T-helper 22 cell (primary cell): ENCODE data around the gene SPATA4.
"Not testable (repeated sequence)": the region's sequence is repeated elsewhere in the genome, so short reads cannot be mapped to it uniquely, and the experiment has no call there.

Experiments
- DNase-seq: peaks from one replicate; pipeline ENCODE4 v3.0.0-alpha.2; 2020; ENCODE audit warnings: low read depth

Gene SPATA4

GRCh38 chr4:176195184-176195978 is at the start of gene SPATA4:
TSS of gene SPATA4 (minus strand) at chr4:176195585. CDS start at chr4:176195562, 23 bp downstream.
- peak; percentile 88 for DNase-seq

DNA sequence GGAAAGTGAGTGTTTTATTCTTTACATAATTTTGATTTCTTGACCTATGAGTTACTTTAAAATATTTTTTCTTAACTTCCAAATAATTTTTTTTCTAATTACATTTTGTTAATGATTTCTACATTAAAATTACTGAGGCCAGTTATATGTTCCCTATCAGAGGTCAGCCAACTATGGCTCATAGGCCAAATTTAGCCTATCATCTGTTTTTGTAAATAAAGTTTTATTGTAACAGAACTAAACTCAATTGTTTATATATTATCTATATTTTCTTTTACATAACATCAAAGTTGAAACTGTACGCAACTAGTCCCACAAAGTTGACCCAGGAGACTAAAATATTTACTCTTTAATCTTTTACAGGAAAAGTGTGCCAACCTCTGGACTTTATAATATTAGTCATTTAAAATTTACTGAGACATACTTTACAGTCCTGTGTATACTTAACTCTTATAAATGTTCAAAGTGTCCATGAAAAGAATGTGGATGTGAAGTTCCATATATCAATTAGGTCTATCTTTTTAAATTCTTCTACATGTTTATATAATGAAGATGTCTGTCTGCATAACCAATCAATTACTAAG is 47.5 kb upstream of the SPATA4 start:
- DNase-seq = no peak

- no peak for DNase-seq
These were observed 46.3 kb upstream of the SPATA4 start for GRCh38 chr4:176241703-176242102.

- DNase-seq = no peak
These were observed 43.4 kb upstream of the SPATA4 start for GRCh38 chr4:176238826-176239225.

DNA sequence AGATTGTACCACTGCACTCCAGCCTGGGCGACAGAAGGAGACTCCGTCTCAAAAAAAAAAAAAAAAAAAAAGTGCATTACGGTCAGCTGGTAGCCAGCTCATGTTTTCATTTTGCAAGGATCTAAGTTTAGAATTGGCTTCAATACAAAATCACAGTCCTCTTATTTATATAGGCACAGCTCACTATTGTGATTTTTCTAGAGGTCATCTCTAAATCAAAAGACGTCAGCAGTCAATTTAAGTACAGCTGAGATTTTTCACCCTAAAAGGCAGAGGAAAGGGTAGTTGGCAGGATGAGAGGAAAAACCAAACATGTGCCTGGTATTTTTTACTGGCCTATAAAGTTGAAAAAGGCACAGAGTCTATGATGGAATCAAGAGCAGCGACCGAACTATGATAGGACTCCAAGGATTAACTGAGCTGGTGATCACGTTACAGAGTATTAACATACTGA is 42.8 kb upstream of the SPATA4 start:
- no peak for DNase-seq

- DNase-seq = no peak
These were observed 41.6 kb upstream of the SPATA4 start for GRCh38 chr4:176236946-176237345.

- no peak for DNase-seq
These were observed 35.5 kb upstream of the SPATA4 start for GRCh38 chr4:176230836-176231235.

DNA sequence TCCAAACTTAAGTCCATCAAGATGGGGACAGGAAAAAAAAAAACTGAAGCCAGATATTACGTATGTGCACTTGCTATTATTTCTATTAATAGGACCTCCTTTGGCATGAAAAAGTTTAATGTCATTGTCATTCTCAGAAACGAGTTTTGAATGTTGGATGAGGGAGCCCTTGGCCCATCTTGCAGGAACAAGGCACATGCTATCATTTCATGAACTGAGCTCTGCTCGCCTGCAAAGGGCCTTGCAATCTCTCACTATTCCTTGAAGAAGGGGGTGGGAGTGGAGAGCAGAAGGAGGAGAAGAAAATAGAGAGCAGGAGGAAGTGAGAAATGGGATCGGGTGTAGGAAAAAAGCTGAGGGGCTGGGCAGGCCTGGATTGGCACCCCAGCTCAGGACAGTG is 34.3 kb upstream of the SPATA4 start:
- DNase-seq = no peak

GRCh38 chr4:176226736-176227135 is 31.4 kb upstream of the SPATA4 start:
- no peak for DNase-seq

- DNase-seq = no peak
These were observed 28.2 kb upstream of the SPATA4 start for GRCh38 chr4:176223561-176223960.

- no peak for DNase-seq
These were observed 26.8 kb upstream of the SPATA4 start for GRCh38 chr4:176222149-176222548.

DNA sequence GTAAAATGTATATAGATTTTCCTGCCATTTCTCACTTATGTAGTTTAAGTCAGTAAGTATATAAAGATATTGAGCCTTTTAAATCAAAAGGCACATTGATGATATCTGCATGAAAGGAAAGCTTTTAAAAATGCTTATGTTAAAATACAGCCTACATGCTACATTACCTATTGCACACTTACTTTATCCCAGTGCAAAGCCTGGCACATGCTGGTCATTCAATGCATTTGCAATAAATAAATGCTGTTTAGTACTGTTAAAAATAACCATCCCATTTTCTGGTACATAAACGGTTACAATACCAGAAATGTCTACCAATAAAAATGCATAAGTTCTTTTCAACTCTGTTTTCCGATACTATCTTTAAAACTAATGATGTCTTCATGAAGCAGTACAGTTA is 22.1 kb upstream of the SPATA4 start:
- no peak for DNase-seq

GRCh38 chr4:176212351-176212750 is 17.0 kb upstream of the SPATA4 start:
- not testable (repeated sequence) for DNase-seq

- no peak for DNase-seq
These were observed 15.4 kb upstream of the SPATA4 start for GRCh38 chr4:176210579-176211296.

DNA sequence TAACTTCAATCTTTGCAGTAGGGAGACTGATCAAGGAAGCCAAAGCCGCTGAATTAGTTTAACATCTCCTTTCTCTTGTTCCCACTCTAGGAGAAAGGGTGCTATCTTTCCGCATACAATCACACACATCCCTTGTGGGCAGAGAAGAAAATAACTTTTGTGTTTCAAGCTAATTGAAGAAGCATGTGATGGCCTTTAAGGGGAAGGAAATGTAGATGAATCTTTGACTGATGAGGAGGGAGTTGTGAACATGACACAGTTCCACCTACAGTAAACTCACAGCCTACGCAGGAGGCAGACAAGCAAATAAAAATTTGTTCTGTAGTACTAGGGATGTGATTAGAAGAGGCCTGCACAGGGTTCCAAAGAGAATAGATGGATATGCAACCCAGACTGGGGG is 14.7 kb upstream of the SPATA4 start:
- DNase-seq = no peak

- no peak for DNase-seq
These were observed 14.2 kb upstream of the SPATA4 start for GRCh38 chr4:176209535-176209934.

DNA sequence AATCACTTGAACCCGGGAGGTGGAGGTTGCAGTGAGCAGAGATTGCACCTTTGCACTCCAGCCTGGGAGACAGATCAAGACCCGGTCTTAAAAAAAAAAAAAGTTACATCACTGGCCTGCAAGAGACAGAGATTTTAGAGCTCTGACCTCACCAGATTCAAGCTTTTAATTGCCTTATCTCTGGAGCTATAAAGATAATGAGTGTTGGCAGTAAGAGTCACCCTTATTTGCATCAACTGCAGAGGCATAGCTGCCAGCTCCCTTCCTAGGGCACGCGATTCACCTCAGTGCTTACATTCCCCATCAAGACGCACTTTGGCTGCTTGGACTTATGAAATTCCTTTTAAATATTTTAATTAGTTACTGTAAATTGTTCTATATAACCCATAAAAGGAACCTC is 12.5 kb upstream of the SPATA4 start:
- no peak for DNase-seq

- DNase-seq = no peak
These were observed 9.9 kb upstream of the SPATA4 start for GRCh38 chr4:176205299-176205698.

GRCh38 chr4:176198316-176198903 is 3.0 kb upstream of the SPATA4 start:
- no peak for DNase-seq

DNA sequence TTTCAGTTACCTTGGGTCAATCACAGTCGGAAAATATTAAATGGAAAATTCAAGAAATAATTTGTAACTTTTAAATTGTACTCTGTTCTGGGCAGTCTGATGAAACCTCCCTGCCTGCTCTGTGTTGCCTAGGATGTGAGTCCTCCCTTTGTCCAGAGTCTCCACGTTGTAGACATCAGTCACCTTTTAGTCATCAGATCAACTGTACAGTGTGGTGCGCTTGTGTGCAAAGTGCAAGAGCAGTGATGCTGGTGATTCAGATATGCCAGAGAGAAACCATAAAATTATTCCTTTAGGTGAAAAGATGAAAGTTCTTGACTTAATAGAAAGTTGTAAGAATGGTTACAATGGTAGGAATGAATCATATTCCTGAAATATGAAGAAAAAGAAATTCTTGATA is 1.4 kb downstream of the SPATA4 start:
- no peak for DNase-seq

DNA sequence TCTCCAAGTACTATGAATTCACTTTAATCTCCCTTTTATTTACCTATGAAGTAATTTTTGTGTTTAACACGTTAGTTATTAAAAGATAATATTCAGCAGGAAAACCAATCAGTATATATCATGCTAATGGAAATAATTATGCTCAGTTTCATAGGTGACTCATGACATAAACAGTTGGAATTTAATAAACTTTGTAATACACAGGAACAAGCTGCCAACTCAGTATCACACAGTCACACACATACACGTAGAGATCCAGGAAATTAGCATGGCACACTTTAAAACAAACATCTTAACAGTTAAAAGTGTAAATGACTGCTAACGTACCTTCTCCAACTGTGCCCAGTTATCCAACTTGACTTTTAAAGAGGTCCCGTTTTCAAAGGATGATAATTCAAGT is 2.3 kb downstream of the SPATA4 start:
- no peak for DNase-seq

DNA sequence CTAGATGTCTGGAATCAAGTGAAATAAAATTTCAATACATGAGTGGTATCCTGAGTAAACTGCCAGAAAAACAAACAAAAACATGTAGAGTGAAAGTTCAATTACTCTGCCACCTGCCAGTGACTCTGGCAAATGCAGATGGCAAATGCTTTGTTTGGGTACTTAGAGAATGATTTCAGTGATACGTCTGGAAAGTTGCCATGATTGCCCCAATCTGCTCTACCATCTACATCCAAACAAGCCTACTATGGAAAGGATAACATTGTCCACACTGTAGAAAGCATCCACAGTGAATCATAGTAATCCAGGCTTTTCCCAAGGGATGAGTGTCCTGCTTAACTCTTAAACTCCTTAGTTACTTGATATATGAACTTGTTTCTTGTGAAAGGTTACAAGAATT is 3.4 kb downstream of the SPATA4 start:
- DNase-seq = no peak
